HCT116 (cell line): ENCODE measurements around the gene PSMD2. TPM values are rescaled to one million over a fixed set of nuclear protein-coding genes. Genes with fewer than 3 reads are reported as not detected.

Source experiments
- ATAC-seq: fragments of 200-7000 bp; cut with Tn5 transposase; 2 replicates; pipeline ENCODE4 v1.9.1; 2020; ENCODE audit warnings: mild to moderate bottlenecking, moderate library complexity
- BruUV-seq: library from RNA; stranded (reverse); fragments of 400-500 nt; replicated peaks from 2 replicates; lab custom pipeline; 2021; lab: Mats Ljungman, UMichigan
- CTCF ChIA-PET: fragments of 300-600 bp; sonication (Branson Sonifier 250); formaldehyde crosslinking; loops from one replicate; lab custom pipeline; 2021; ENCODE audit warnings: antibody characterized with exemption; lab: Charles Lee
- POLR2A ChIA-PET: fragments of 300-600, 350-600 bp; sonication (Branson Sonifier 250); formaldehyde crosslinking; loops from one replicate; lab custom pipeline; 2021; ENCODE audit warnings: antibody characterized with exemption; lab: Charles Lee
- RAD21 ChIA-PET, 2 experiments: fragments of 300-600 bp; sonication (Branson Sonifier 250); formaldehyde crosslinking; loops; one replicate each; lab custom pipeline; 2023; ENCODE audit warnings: low total read pairs in 2 of 2; ENCODE audit not compliant: uncharacterized antibody in 2 of 2, unreplicated experiment in 2 of 2, low non-redundant PET in 1 of 2; lab: Charles Lee
- DNase-seq: peaks from one replicate; pipeline ENCODE4 v3.0.0-alpha.2; 2010; ENCODE audit warnings: low read depth, low spot score
- H2AFZ ChIP-seq: fragments of 200-600 bp; shearing (Covaris generic), sonication (generic); 2 replicates; pipeline ENCODE4 v1.6.1; 2017; ENCODE audit warnings: low read depth, mixed run types, mixed read lengths, antibody characterized with exemption, low read length; ENCODE audit not compliant: poor library complexity, severe bottlenecking
- H3K27ac ChIP-seq: 2 replicates; pipeline ENCODE4 v1.5.1; 2012; ENCODE audit warnings: low read depth, low read length
- H3K27me3 ChIP-seq: fragments of 200-600 bp; sonication (generic); 2 replicates; pipeline ENCODE4 v1.6.1; 2016; ENCODE audit warnings: mixed run types, low read length, mixed read lengths; ENCODE audit not compliant: insufficient read depth
- H3K36me3 ChIP-seq, 2 experiments: fragments of 200-500 bp in 1 of 2; fragments of 200-600 bp in 1 of 2; sonication (Bioruptor generic) in 1 of 2; sonication (generic) in 1 of 2; 2 replicates each; pipeline versions ENCODE4 v1.5.1 to v1.6.1; 2014 to 2016; ENCODE audit warnings: low read length in 2 of 2, inconsistent platforms in 1 of 2, mixed read lengths in 1 of 2, mixed run types in 1 of 2; ENCODE audit not compliant: insufficient read depth in 2 of 2, control insufficient read depth in 1 of 2
- H3K4me1 ChIP-seq, 2 experiments: fragments of 200-600 bp in 1 of 2; sonication (generic) in 1 of 2; 2 replicates each; pipeline versions ENCODE4 v1.5.1 to v1.6.1; 2012 to 2017; ENCODE audit warnings: low read length in 2 of 2, inconsistent platforms in 1 of 2, mild to moderate bottlenecking in 1 of 2, mixed read lengths in 1 of 2, mixed run types in 1 of 2, moderate library complexity in 1 of 2; ENCODE audit not compliant: insufficient read depth in 2 of 2, control insufficient read depth in 1 of 2
- H3K4me2 ChIP-seq: fragments of 200-600 bp; sonication (generic); 2 replicates; pipeline ENCODE4 v1.6.1; 2017; ENCODE audit warnings: mixed run types, low read length, mixed read lengths
- H3K4me3 ChIP-seq, 2 experiments: fragments of 200-600 bp in 1 of 2; sonication (generic) in 1 of 2; replicated peaks in 1 of 2; 2 replicates each; pipeline ENCODE4 v1.5.1; 2011 to 2016; ENCODE audit warnings: low read length in 2 of 2, control low read depth in 1 of 2, low read depth in 1 of 2, mild to moderate bottlenecking in 1 of 2, mixed read lengths in 1 of 2, mixed run types in 1 of 2
- H3K79me2 ChIP-seq: fragments of 200-600 bp; sonication (generic); 2 replicates; pipeline ENCODE4 v1.6.1; 2017; ENCODE audit warnings: mild to moderate bottlenecking, mixed run types, low read length, moderate library complexity, mixed read lengths; ENCODE audit not compliant: insufficient read depth
- H3K9ac ChIP-seq: fragments of 200-600 bp; sonication (generic); 2 replicates; pipeline ENCODE4 v1.6.1; 2016; ENCODE audit warnings: low read length, mixed read lengths
- H3K9me2 ChIP-seq: fragments of 200-600 bp; sonication (generic), shearing (Covaris generic); 2 replicates; pipeline ENCODE4 v1.6.1; 2017; ENCODE audit warnings: mixed run types, mild to moderate bottlenecking, moderate library complexity; ENCODE audit not compliant: insufficient read depth
- H3K9me3 ChIP-seq, 2 experiments: fragments of 200-500 bp in 1 of 2; fragments of 200-600 bp in 1 of 2; sonication (Bioruptor generic) in 1 of 2; sonication (generic) in 1 of 2; 2 replicates each; pipeline ENCODE4 v1.6.1; 2014 to 2017; ENCODE audit warnings: low read length in 2 of 2, mixed read lengths in 2 of 2, inconsistent platforms in 1 of 2, low read depth in 1 of 2, mild to moderate bottlenecking in 1 of 2, mixed run types in 1 of 2, moderate library complexity in 1 of 2; ENCODE audit not compliant: control insufficient read depth in 1 of 2, insufficient read depth in 1 of 2
- H4K20me1 ChIP-seq: fragments of 200-600 bp; sonication (generic), shearing (Covaris generic); 2 replicates; pipeline ENCODE4 v1.6.1; 2017; ENCODE audit warnings: mixed run types, mild to moderate bottlenecking, moderate library complexity; ENCODE audit not compliant: insufficient read depth
- ATF3 ChIP-seq: IDR thresholded peaks from 2 replicates; pipeline ENCODE4 v1.6.1; 2012
- CBX3 ChIP-seq: IDR thresholded peaks from 2 replicates; pipeline ENCODE4 v1.6.1; 2012; ENCODE audit warnings: low read depth
- CEBPB ChIP-seq: IDR thresholded peaks from 2 replicates; pipeline ENCODE4 v1.6.1; 2012; ENCODE audit warnings: low read depth
- EGR1 ChIP-seq: IDR thresholded peaks from 2 replicates; pipeline ENCODE4 v1.6.1; 2012; ENCODE audit warnings: low read depth
- ELF1 ChIP-seq: IDR thresholded peaks from 2 replicates; pipeline ENCODE4 v1.6.1; 2012; ENCODE audit warnings: low read depth, borderline replicate concordance
- FOSL1 ChIP-seq: IDR thresholded peaks from 2 replicates; pipeline ENCODE4 v1.6.1; 2012; ENCODE audit warnings: low read depth
- REST ChIP-seq: IDR thresholded peaks from 2 replicates; pipeline ENCODE4 v1.6.1; 2012; ENCODE audit warnings: low read depth
- SIN3A ChIP-seq: IDR thresholded peaks from 2 replicates; pipeline ENCODE4 v1.6.1; 2012; ENCODE audit warnings: low read depth
- SP1 ChIP-seq: IDR thresholded peaks from 2 replicates; pipeline ENCODE4 v1.6.1; 2012; ENCODE audit warnings: low read depth
- ZBTB33 ChIP-seq: IDR thresholded peaks from 2 replicates; pipeline ENCODE4 v1.6.1; 2011; ENCODE audit warnings: mild to moderate bottlenecking, low read length, moderate library complexity; ENCODE audit not compliant: insufficient replicate concordance; ENCODE audit errors: extremely low read depth
- ZFX ChIP-seq: fragments of 450-650 bp; IDR thresholded peaks from 2 replicates; pipeline ENCODE4 v1.6.1; 2017
- ZNF274 ChIP-seq: fragments of 200-500 bp; sonication (Bioruptor generic); IDR thresholded peaks from 2 replicates; pipeline ENCODE4 v1.6.1; 2014; ENCODE audit warnings: mild to moderate bottlenecking, low read depth, low read length, inconsistent platforms
- intact Hi-C: fragments of 100-400 bp; cut with micrococcal nuclease; formaldehyde crosslinking; loops from 2 replicates; pipeline ENCODE4 v1.10.0; 2022
- total RNA-seq: library from RNA; stranded (reverse); gene quantifications from one replicate; pipeline ENCODE4 v1.2.1, GENCODE V29; 2021; ENCODE audit not compliant: unreplicated experiment

The PSMD2 gene
- total RNA-seq, 1 experiment from 2014 or later, result 402 TPM

- no peak for TF ChIP-seq REST
- TF ChIP-seq CBX3, result no peak
- no peak for TF ChIP-seq SP1
Observed at GRCh38 chr3:184275961-184276910, 22.8 kb upstream of the PSMD2 start, which contains the start of gene ECE2 (continued).

GRCh38 chr3:184277366-184277765, 21.7 kb upstream of the PSMD2 start:
- Histone ChIP-seq H3K4me2 (no peak overlapping the region), H3K27ac (no peak overlapping the region), H3K27me3 (no peaks in the 10 kb centered on the region), H4K20me1 (no peaks in the 10 kb centered on the region), H3K36me3 (no peaks in the 10 kb centered on the region), H3K79me2 (no peaks in the 10 kb centered on the region), H2AFZ (no peak overlapping the region), H3K4me1 (no peaks in the 10 kb centered on the region), H3K9ac (no peak overlapping the region), H3K9me2 (no peaks in the 10 kb centered on the region), H3K9me3 (no peaks in the 10 kb centered on the region), H3K4me3 (no peak overlapping the region)
- no peak; the same call in 1 of the 2 replicates for ATAC-seq
- no TSS peak for BruUV-seq
- ChIA-PET POLR2A (no interaction called here), RAD21 (no interaction called here), CTCF (no interaction called here)
- no peak for DNase-seq
- TF ChIP-seq SIN3A (no peak), CBX3 (no peak), EGR1 (no peak), ATF3 (no peak), REST (no peak), CEBPB (no peak), ELF1 (no peak), ZNF274 (no peak), ZBTB33 (no peak), ZFX (no peak), FOSL1 (no peak)
- intact Hi-C loops, result no loop called here
